Measurements from ENCODE around the gene RPS6KA2.

Gene RPS6KA2

DNA sequence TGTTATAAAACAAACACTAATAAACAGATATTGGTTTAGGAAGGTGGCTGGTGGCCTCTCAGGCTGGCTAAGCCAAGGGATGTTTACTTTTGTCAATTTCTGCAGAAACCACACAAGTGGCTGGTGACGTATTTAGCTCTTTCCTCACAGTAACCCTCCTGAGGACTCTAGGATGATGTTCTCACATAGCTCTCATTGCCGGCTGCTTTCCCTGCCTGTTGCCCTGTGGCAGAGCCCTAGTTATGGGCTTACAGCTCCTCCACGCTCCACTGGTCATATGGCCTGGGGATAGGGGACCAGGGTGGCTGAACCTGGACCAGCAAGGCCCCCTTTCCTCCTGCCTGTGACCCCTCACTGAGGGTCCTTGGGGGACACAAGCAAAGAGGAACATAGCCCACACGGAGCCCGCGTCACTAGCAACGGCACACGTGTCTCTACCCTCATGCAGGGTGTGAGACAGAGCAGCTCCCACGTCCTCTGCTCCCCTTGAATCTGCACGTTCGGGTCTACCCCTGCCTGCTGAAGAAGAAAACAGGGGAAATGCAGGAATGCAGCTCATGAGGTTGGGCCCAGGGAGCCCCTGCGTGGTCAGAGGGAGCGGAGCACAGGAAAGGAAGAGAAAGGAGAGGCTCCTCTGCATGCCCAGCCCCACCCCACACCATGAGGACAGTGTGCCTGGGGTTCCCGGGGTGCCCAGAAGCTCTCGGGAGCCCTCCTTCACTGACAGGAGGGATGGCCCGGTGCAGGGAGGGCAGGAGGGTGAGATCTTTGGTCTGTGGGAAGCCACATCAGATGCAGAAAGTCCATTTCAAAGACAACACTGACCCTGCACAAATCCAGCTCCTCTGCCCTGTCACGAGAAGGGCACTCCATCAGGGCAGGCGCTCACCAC is 54.4 kb downstream of the RPS6KA2 start:
- no peak for DNase-seq (ENCODE audit: low read depth)

DNA sequence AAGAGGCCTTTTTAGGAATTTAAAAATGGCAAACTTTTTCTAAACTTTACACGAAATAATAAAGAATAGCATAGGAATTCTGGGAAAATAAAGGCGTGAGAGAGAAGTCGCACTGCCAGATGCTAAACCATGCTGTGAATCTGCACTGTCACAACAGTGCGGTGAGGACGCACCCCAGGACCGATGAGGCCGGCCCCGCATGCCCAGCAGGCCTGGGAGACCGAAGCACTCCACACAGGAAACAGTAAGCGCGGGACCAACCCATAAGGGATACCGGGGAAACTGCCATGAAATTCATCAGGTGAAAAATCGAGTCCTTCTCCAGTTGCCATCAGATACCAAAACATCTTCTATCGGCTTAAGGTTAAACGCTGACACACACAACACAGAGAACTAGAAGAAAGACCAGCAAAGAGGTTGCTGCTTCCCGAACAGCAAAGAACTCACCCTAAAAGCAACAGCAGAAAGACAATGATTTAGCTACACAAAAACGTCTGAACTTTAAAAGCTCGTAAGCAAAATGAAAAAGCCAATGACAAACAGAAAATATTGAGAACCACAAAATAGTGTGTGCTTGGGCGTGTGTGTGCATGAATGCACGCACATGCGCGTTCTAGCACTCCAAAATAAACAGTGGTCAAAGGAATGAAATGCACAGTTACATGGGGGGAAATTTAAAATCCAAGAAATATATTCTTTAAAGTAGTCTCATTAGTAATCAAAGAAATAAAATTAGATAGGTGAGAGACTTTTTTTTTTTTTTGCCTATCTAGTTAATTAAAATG is 55.9 kb downstream of the RPS6KA2 start:
- DNase-seq (ENCODE audit: low read depth), result no peak

GRCh38 chr6:166569206-166569605 is 57.8 kb downstream of the RPS6KA2 start:
- DNase-seq (ENCODE audit: low read depth), result no peak

GRCh38 chr6:166567813-166568212 is 59.2 kb downstream of the RPS6KA2 start:
- no peak for DNase-seq (ENCODE audit: low read depth)

GRCh38 chr6:166567107-166567506 is 59.9 kb downstream of the RPS6KA2 start:
- DNase-seq (ENCODE audit: low read depth), result no peak

GRCh38 chr6:166566026-166567011 is 60.7 kb downstream of the RPS6KA2 start:
- DNase-seq (ENCODE audit: low read depth), result no peak

- no peak for DNase-seq (ENCODE audit: low read depth)
Observed at GRCh38 chr6:166565084-166565967, 61.7 kb downstream of the RPS6KA2 start.

DNA sequence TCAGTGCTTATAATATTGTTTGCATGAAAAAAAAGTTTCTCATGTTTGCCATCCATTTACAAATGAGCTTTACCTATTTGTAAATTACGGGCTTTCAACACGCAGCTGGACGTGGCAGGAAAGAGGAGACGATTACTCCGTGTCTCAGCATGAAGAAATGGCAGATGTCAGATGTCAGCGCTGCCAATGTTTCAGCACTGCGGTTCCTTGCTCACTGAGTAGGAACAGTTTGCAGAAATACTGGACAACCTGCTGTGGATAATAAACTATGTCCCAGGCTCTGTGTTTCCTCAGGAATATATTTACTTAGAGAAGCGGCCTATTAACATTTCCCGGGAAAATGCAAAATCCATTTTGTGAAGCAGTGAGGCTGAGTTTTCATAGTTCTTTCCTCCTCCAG is 63.2 kb downstream of the RPS6KA2 start:
- DNase-seq (ENCODE audit: low read depth), result no peak

DNA sequence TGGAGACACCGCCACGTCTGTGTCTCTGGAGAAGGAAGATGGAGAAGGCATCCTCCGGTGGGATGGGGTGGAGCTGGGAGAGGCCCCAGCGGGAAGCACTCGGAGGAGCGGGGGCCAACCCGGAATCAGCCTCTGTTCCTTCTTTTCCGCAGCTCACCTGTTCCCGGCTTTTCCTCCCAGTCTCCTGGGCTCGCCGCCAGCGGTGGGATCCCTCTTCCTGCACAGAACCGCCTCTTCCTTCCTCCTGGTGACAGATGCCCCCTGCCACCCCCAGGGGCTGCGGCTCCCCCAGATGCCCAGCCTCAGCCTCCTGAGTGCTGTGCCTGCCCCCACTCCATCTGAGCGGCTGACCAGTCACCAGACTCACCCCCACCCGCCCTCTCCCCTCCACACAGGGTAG is 63.9 kb downstream of the RPS6KA2 start:
- no peak for DNase-seq (ENCODE audit: low read depth)

DNA sequence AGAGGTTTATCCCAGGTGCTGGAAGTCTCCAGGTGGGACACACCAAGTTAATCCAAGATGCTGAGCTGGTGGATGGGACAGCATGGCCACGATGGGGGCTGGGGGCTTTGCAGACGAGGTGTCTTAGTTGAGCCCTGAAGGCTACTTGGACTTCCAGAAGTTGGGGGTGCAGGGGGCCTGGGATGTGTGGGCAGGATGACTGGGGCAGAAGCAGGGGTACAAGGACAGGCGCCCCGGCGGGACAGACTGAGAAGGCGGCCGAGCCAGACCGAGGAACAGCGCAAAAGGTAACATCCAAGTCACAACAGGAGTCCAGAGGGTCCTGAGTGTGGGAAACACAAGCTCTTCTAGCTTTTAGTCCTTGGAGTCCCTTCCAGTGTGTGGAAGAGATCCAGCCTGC is 64.3 kb downstream of the RPS6KA2 start:
- no peak for DNase-seq (ENCODE audit: low read depth)

DNA sequence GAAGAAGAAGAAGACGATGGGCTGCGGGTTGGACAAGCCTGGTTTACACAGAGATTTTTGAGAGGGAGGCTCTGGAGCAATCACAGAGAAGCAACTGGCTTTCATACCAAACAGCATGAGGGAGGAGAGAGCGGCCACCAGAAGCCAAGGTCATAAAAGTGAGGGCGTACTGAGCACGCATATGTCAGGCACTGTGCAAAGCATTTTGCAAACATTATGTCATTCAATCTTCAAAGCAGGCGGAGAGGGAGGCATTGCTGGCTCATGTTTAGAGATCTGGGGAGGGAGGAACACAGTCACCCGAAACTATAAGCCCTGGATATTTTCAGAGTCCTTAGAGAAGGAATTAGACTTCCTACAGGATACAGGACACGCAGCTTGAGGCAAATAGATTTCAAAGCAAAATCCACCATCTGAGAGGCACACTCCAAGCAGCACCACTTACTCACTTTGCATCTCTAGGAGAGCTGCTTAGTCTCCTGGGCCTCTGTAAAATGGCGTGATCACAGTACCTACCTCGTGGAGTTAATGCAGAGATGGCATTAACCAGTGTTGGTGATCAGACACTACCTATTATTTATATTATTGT is 65.2 kb downstream of the RPS6KA2 start:
- DNase-seq (ENCODE audit: low read depth), result no peak

GRCh38 chr6:166560222-166560621 is 66.8 kb downstream of the RPS6KA2 start:
- DNase-seq (ENCODE audit: low read depth), result no peak

DNA sequence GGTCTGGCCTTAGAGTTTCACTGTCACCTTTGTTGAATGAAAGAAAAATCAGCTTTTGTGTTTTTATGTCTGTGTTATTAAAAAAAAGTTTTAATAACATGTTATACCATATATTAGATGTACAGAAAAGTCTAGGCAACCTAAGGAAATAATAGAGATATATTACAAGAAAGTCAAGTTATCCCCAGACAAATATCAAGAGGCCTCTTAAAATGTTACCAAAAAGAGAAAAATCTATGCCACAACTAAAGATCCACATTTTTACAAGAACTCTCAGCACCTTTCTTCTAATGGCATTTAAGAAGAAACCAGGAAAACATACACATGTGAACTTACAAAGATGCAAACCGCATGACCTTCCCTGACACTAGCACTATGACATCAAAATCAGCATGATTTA is 67.4 kb downstream of the RPS6KA2 start:
- DNase-seq (ENCODE audit: low read depth), result no peak

- no peak for DNase-seq (ENCODE audit: low read depth)
Observed at GRCh38 chr6:166559211-166559610, 67.8 kb downstream of the RPS6KA2 start.

DNA sequence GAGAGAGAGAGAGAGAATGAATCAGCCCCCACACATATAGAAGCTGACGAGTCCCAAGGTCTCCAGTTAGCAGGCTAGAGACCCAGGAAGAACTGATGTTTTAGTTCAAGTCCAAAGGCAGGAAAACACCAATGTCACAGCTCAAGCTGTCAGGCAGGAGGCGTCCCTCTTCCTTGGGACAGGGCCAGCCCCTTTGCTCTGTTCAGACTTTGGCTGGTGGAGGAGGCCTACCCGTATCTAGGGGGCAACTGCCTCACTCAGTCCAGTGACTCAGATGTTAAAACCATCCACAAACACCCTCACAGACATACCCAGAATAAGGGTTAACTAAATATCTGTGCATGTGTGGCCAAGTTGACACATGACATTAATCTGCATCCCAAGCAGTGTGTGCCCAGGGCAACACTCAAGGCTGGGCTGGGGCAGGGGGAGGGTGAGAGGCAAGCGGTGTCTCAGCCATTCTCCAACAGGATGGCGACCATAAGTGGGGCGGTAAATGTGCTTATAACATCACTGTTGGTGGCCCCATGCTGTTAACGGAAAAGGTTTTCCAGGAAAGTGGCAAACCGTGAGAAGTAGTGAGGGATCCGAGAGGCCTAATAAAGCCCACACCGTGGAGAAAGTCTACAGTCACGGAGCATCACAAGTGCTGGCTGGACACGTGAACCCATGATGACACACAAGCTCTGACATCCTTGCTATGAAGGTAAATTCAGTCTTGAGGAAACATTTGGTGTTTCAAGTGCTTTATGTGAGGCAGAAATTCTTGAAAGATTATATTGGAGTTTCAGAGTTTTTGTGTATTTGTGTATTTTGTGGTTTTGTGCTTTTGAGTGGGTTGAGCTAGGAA is 68.7 kb downstream of the RPS6KA2 start:
- DNase-seq (ENCODE audit: low read depth), result no peak

GRCh38 chr6:166556863-166557322 is 70.2 kb downstream of the RPS6KA2 start:
- no peak for DNase-seq (ENCODE audit: low read depth)

- no peak for DNase-seq (ENCODE audit: low read depth)
Observed at GRCh38 chr6:166556336-166556735, 70.7 kb downstream of the RPS6KA2 start.

GRCh38 chr6:166555086-166555485 is 72.0 kb downstream of the RPS6KA2 start:
- no peak for DNase-seq (ENCODE audit: low read depth)

- DNase-seq (ENCODE audit: low read depth), result no peak
Observed at GRCh38 chr6:166554316-166554715, 72.7 kb downstream of the RPS6KA2 start.

Measured in activated T-cell treated with anti-CD3 and anti-CD28 coated beads for 1 hour (primary cell).